Neuronal stem cell (in vitro differentiated cells): Measurements from ENCODE around the gene CCDC192.

Experiments used
- DNase-seq: peaks from one replicate; pipeline ENCODE4 v3.0.0-alpha.2; 2013; ENCODE audit warnings: low spot score
- H2AFZ ChIP-seq: one replicate; pipeline ENCODE4 v1.6.1; 2013; ENCODE audit warnings: mild to moderate bottlenecking, low read length, inconsistent platforms
- H2AK5ac ChIP-seq: 2 replicates; pipeline ENCODE4 v1.6.1; 2013; ENCODE audit warnings: low read depth, mild to moderate bottlenecking, inconsistent platforms, low read length, moderate library complexity, mixed read lengths
- H2BK120ac ChIP-seq: 2 replicates; pipeline ENCODE4 v1.6.1; 2013; ENCODE audit warnings: low read depth, mild to moderate bottlenecking, inconsistent platforms, low read length, moderate library complexity, mixed read lengths
- H2BK12ac ChIP-seq: one replicate; pipeline ENCODE4 v1.6.1; 2013; ENCODE audit warnings: low read length, inconsistent platforms
- H2BK15ac ChIP-seq: 2 replicates; pipeline ENCODE4 v1.6.1; 2013; ENCODE audit warnings: mild to moderate bottlenecking, low read length, inconsistent platforms, mixed read lengths
- H2BK5ac ChIP-seq: one replicate; pipeline ENCODE4 v1.6.1; 2013; ENCODE audit warnings: inconsistent platforms, mild to moderate bottlenecking, low read length, moderate library complexity
- H3K14ac ChIP-seq: one replicate; pipeline ENCODE4 v1.6.1; 2013; ENCODE audit warnings: low read length, inconsistent platforms
- H3K18ac ChIP-seq: 2 replicates; pipeline ENCODE4 v1.6.1; 2013; ENCODE audit warnings: low read length, inconsistent platforms
- H3K23ac ChIP-seq: 2 replicates; pipeline ENCODE4 v1.6.1; 2013; ENCODE audit warnings: low read depth, mild to moderate bottlenecking, mixed read lengths, low read length, inconsistent platforms; ENCODE audit not compliant: poor library complexity
- H3K27ac ChIP-seq: replicated peaks from 3 replicates; pipeline ENCODE4 v1.5.1; 2013; ENCODE audit warnings: low read length, inconsistent platforms
- H3K27me3 ChIP-seq, 3 experiments: 2 replicates each; pipeline ENCODE4 v1.6.1; 2013; ENCODE audit warnings: low read length in 3 of 3, mild to moderate bottlenecking in 2 of 3, inconsistent platforms in 1 of 3, low read depth in 1 of 3, mixed read lengths in 1 of 3, moderate library complexity in 1 of 3; ENCODE audit not compliant: control insufficient read depth in 3 of 3, insufficient read depth in 3 of 3
- H3K36me3 ChIP-seq, 2 donors: replicated peaks in 1 of 2; 2 replicates each; pipeline ENCODE4 v1.6.1; 2013; ENCODE audit warnings: low read length in 2 of 2; ENCODE audit not compliant: control insufficient read depth in 2 of 2, insufficient read depth in 2 of 2
- H3K4ac ChIP-seq: 2 replicates; pipeline ENCODE4 v1.6.1; 2013; ENCODE audit warnings: inconsistent platforms, mild to moderate bottlenecking, low read length, moderate library complexity
- H3K4me1 ChIP-seq, 2 donors: 1 replicate in 1 of 2; 2 replicates in 1 of 2; pipeline ENCODE4 v1.6.1; 2013; ENCODE audit warnings: low read length in 2 of 2, low read depth in 1 of 2; ENCODE audit not compliant: control insufficient read depth in 2 of 2, insufficient read depth in 1 of 2
- H3K4me2 ChIP-seq: one replicate; pipeline ENCODE4 v1.6.1; 2013; ENCODE audit warnings: mild to moderate bottlenecking, low read length, inconsistent platforms; ENCODE audit not compliant: insufficient read depth, poor library complexity, severe bottlenecking
- H3K4me3 ChIP-seq, 2 donors: 2 replicates each; pipeline ENCODE4 v1.5.1; 2013; ENCODE audit warnings: low read length in 2 of 2, mild to moderate bottlenecking in 2 of 2, inconsistent platforms in 1 of 2, moderate library complexity in 1 of 2
- H3K79me1 ChIP-seq: one replicate; pipeline ENCODE4 v1.6.1; 2013; ENCODE audit warnings: low read depth, mild to moderate bottlenecking, inconsistent platforms, low read length, moderate library complexity
- H3K9ac ChIP-seq: one replicate; pipeline ENCODE4 v1.6.1; 2013; ENCODE audit warnings: mild to moderate bottlenecking, low read depth, low read length, inconsistent platforms; ENCODE audit not compliant: poor library complexity
- H3K9me3 ChIP-seq, 2 donors: replicated peaks in 1 of 2; 2 replicates each; pipeline versions ENCODE3 to v1.6.1; 2013; ENCODE audit warnings: low read length in 2 of 2, mild to moderate bottlenecking in 2 of 2, inconsistent platforms in 1 of 2, low read depth in 1 of 2, mixed read lengths in 1 of 2, moderate library complexity in 1 of 2; ENCODE audit not compliant: control insufficient read depth in 2 of 2, insufficient read depth in 1 of 2
- H4K8ac ChIP-seq: one replicate; pipeline ENCODE4 v1.6.1; 2013; ENCODE audit warnings: low read depth, mild to moderate bottlenecking, inconsistent platforms, low read length, moderate library complexity
- H4K91ac ChIP-seq: one replicate; pipeline ENCODE4 v1.6.1; 2013; ENCODE audit warnings: low read length, low read depth, mild to moderate bottlenecking, inconsistent platforms; ENCODE audit not compliant: poor library complexity
- WGBS, 2 donors: extraction: QIAGEN DNeasy Blood & Tissue Kit; methylation state at CpG; one replicate each; pipeline ENCODE4 v1.1.7; 2013; ENCODE audit warnings: missing lambda C conversion rate in 2 of 2, mixed read lengths in 1 of 2; ENCODE audit not compliant: insufficient read length in 2 of 2, insufficient replicate concordance in 1 of 2; ENCODE audit errors: extremely low coverage in 2 of 2; 5-methylcytosine and 5-hydroxymethylcytosine counted together

Gene CCDC192

GRCh38 chr5:127919006-127919796 lies 216.0 kb downstream of the CCDC192 start:
- Histone ChIP-seq H2AFZ (no peak overlapping the region), H3K18ac (no peak overlapping the region), H2AK5ac (no peak overlapping the region), H2BK15ac (no peak overlapping the region), H3K27me3 (no peaks in the 10 kb centered on the region), H3K79me1 (no peaks in the 10 kb centered on the region), H2BK12ac (no peak overlapping the region), H3K9ac (no peak overlapping the region), H3K14ac (no peak overlapping the region), H3K23ac (no peak overlapping the region), H3K4me3 (no peak overlapping the region), H3K36me3 (no peaks in the 10 kb centered on the region), H2BK5ac (no peak overlapping the region), H3K4me1 (no peaks in the 10 kb centered on the region), H2BK120ac (no peak overlapping the region), H3K4ac (no peak overlapping the region), H4K8ac (no peak overlapping the region), H3K27ac (no peak overlapping the region), H4K91ac (no peak overlapping the region), H3K4me2 (no peak overlapping the region), H3K9me3 (no peaks in the 10 kb centered on the region)
- no CpG with 5 or more reads among the region's 5 CpGs for WGBS, 2 donors
- DNase-seq: no peak

GRCh38 chr5:127919818-127920217 lies 216.6 kb downstream of the CCDC192 start:
- Histone ChIP-seq H2AK5ac (no peak overlapping the region), H3K27me3 (no peaks in the 10 kb centered on the region), H2BK12ac (no peak overlapping the region), H3K4ac (no peak overlapping the region), H3K9ac (no peak overlapping the region), H3K18ac (no peak overlapping the region), H3K14ac (no peak overlapping the region), H3K79me1 (no peaks in the 10 kb centered on the region), H3K9me3 (no peaks in the 10 kb centered on the region), H3K4me1 (no peaks in the 10 kb centered on the region), H2BK15ac (no peak overlapping the region), H3K4me2 (no peak overlapping the region), H2BK120ac (no peak overlapping the region), H3K27ac (no peak overlapping the region), H4K91ac (no peak overlapping the region), H2AFZ (no peak overlapping the region), H3K4me3 (no peak overlapping the region), H4K8ac (no peak overlapping the region), H2BK5ac (no peak overlapping the region), H3K36me3 (no peaks in the 10 kb centered on the region), H3K23ac (no peak overlapping the region)
- DNase-seq: no peak

- no peak overlapping the region for H2BK120ac ChIP-seq
- no peak overlapping the region for H3K14ac ChIP-seq
- no peak overlapping the region for H3K4me3 ChIP-seq
- H3K18ac ChIP-seq: no peak overlapping the region
- no peak overlapping the region for H3K23ac ChIP-seq
- no peak overlapping the region for H2AFZ ChIP-seq
- H3K9me3 ChIP-seq: no peaks in the 10 kb centered on the region
- H3K9ac ChIP-seq: no peak overlapping the region
- no peak overlapping the region for H3K27ac ChIP-seq
- H4K8ac ChIP-seq: no peak overlapping the region
- no peak overlapping the region for H2BK5ac ChIP-seq
- no peaks in the 10 kb centered on the region for H3K79me1 ChIP-seq
- no peak overlapping the region for H3K4ac ChIP-seq
- H3K27me3 ChIP-seq: no peaks in the 10 kb centered on the region
- H4K91ac ChIP-seq: no peak overlapping the region
- no peak overlapping the region for H2BK12ac ChIP-seq
- DNase-seq: no peak
- H3K4me2 ChIP-seq: no peak overlapping the region
- H2BK15ac ChIP-seq: no peak overlapping the region
- no peaks in the 10 kb centered on the region for H3K36me3 ChIP-seq
- no peaks in the 10 kb centered on the region for H3K4me1 ChIP-seq
- no peak overlapping the region for H2AK5ac ChIP-seq
Measured at GRCh38 chr5:127920936-127921335, 217.7 kb downstream of the CCDC192 start.

- WGBS, 2 donors: no CpG with 5 or more reads among the region's 2 CpGs
- Histone ChIP-seq H3K4me3 (no peak overlapping the region), H3K18ac (no peak overlapping the region), H2AFZ (no peak overlapping the region), H4K8ac (no peak overlapping the region), H3K4ac (no peak overlapping the region), H2BK5ac (no peak overlapping the region), H3K23ac (no peak overlapping the region), H2BK12ac (no peak overlapping the region), H3K9ac (no peak overlapping the region), H4K91ac (no peak overlapping the region), H3K27ac (no peak overlapping the region), H2AK5ac (no peak overlapping the region), H3K4me1 (no peaks in the 10 kb centered on the region), H3K9me3 (no peaks in the 10 kb centered on the region), H3K4me2 (no peak overlapping the region), H2BK120ac (no peak overlapping the region), H3K14ac (no peak overlapping the region), H3K27me3 (no peaks in the 10 kb centered on the region), H3K79me1 (no peaks in the 10 kb centered on the region), H3K36me3 (no peaks in the 10 kb centered on the region), H2BK15ac (no peak overlapping the region)
- no peak for DNase-seq
Measured at GRCh38 chr5:127922603-127923002, 219.4 kb downstream of the CCDC192 start.
